NCI-H2029 treated with DMSO at 0.1 percent for 48 hours (cell line): Measurements from ENCODE around the gene CAMK2A.

Source experiments
- DNase-seq: peaks from one replicate; lab custom pipeline; 2025; lab: John Stamatoyannopoulos, UW

Gene CAMK2A

DNA sequence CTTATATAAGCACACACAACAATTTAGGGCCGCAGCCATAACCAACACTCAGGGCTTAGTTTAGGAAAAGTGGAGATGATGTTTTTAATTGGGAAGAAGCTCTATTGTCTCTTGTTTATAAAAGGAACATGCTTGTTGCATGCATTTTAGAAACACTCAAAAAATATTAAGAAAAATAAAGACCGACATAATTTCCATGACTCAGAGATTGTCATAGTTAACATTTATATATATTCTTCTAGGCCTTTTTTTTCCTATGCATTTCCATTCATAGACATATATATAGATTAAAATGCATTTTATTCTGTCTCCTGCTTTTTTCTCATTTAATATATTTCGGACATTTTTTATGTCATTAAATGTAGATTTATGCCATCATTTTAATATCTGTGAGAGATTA lies 26.7 kb upstream of the CAMK2A start:
- no peak for DNase-seq

DNA sequence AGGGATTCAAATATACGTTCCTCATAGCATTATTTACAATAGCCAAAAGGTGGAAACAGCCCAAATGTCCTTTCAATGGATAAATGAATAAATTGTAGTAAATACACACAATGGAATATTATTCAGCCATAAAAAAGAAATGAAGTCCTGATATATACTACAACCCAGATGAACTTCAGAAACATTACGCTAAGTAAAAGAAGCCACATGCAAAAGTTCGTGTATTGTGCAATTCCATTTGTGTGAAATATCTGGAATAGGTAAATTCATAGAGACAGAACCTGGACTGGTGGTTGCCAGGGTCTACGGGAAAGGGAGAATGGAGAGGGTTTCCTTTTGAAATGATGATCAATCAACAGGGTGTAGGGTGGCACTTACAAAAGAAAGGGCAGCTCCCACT lies 25.7 kb upstream of the CAMK2A start:
- no peak for DNase-seq

GRCh38 chr5:150313921-150314716 lies 24.5 kb upstream of the CAMK2A start:
- DNase-seq = no peak

DNA sequence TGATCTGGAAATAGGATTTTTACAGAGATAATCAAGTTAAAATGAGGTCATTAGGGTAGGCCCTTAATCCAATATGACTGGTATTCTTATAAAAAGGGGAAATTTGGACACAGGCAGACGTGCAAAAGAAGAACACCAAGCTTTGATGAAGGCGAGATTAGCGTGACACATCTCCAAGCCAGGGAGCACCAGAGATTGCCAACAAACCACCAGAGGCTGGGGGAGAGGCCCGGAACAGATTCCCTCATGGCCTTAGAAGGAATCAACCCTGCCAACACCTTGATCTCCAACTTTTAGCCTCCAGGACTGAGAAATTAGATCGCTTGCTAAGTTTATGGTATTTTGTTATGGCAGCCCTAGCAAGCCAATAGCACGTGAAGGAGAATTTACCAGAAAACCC lies 23.9 kb upstream of the CAMK2A start:
- no peak for DNase-seq

- DNase-seq = no peak
Measured at GRCh38 chr5:150312518-150312917, 22.9 kb upstream of the CAMK2A start.

DNA sequence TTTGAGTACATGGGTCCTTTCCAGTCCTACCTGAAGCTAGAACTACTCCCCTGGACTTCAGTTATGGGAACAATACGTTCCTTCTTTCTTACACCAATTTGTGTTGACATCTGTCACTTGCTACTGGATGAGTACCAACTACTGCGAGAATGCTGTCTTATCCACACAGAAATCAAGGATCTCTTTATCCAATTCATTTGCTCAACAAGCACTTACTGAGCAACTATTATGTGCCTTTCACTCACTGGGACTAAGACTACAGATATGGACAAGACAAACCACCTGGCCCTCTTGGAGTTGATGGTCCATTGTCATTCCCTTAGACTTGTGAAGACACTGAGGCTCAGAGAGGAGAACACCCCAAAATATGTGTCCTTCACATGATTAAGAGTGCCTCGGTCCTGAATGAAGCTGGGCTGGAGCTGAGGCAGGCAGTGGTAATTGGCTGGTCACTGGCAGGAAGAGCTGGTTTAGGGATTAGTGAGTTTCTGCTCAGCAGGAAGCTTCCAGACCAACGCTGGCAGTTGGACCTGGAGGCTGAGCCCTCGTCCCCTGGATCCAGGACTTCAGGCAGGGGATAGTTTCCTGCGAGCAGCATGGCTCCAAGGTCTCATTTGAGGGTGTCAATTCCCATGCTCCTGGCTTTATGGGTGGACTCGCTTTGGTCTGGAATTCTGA lies 21.6 kb upstream of the CAMK2A start:
- DNase-seq = no peak

DNA sequence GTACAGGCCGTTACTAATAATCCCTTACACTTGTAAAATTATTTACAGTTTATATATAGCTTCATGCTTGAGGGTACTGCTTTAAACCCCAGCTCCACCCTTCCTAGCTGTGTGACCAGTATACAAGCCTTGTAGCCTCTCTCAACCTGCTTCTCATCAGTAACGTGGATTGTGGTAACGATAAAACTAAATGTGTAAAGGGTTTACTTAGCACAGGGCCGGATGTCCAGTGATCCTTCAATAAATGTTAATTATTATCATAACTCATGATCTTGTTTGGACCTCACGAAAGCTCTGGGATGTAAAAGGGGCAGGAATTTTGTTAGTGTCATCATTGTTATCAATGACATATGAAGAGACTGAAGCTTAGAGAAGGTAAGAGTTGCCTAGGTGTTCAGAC lies 20.7 kb upstream of the CAMK2A start:
- DNase-seq = no peak

GRCh38 chr5:150309886-150310239 lies 20.3 kb upstream of the CAMK2A start:
- DNase-seq = no peak

- DNase-seq = no peak
Measured at GRCh38 chr5:150309101-150309885, 19.7 kb upstream of the CAMK2A start.

DNA sequence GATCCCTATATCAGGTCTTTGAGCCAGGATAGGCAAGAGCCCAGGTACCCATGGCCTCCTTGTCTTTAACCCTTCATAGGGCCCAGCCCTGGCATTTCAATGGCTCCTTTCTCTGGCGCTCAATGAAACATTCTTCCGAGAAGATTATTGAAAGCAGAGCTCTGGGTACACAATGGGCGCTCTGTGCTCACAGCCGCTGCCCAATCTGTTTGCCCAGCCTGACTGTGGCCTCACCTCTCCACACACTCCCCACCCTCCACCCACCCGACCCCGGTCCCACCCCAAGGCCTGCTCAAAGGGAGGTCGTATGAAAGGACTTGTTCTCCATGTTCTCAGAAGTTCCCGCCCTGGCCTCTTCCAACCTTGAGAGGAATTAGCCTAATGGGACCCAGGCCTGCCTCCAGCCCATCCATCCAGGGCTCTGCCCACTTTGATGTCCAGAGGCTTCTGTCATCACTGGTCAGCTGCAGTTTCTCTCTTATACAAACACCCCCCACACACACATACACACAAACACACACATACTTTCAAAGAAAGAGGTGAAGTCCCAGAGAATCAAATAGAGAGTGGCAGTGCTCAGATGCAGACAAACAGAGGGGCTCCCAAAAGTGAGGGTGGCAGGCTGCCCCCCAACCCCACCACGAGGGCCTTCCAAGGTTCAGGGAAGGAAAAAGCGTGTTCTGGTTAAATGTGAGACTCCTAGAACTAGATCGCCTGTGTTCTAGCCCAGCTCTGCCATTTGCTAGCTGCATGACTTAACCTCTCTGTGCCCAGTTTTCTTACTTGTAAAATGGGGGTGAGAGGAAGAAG lies 18.2 kb upstream of the CAMK2A start:
- no peak for DNase-seq

- DNase-seq = no peak
Measured at GRCh38 chr5:150306775-150307174, 17.2 kb upstream of the CAMK2A start.

GRCh38 chr5:150305557-150305956 lies 16.0 kb upstream of the CAMK2A start:
- DNase-seq = no peak

DNA sequence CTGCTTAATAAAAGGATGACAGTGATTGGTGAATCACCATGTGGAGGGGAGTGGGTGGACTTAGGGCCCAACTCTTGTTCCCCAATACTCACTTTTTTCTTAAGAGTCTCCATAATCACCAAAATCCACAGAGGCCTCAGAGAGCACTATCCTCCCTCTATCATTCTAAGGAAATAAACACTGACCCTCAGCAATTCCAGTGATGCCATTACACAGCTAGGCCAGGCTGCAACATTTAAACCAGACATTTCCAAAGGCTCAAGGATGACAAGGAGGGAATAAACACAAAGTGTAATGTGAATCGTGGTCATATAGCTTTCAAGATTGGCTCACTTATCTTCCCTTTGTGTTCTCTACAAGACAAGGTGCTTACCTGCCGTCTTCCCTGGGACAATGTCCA lies 15.5 kb upstream of the CAMK2A start:
- DNase-seq = no peak

- DNase-seq = no peak
Measured at GRCh38 chr5:150304481-150305081, 15.0 kb upstream of the CAMK2A start.

GRCh38 chr5:150303660-150304386 lies 14.2 kb upstream of the CAMK2A start:
- DNase-seq = no peak

GRCh38 chr5:150303070-150303615 lies 13.6 kb upstream of the CAMK2A start:
- DNase-seq = no peak

GRCh38 chr5:150302301-150303069 lies 12.9 kb upstream of the CAMK2A start, which contains the start of gene ARSI:
TSS of gene ARSI (minus strand) at chr5:150302905. CDS start at chr5:150302373, 532 bp downstream.
- no peak for DNase-seq

GRCh38 chr5:150301901-150302300 lies 12.3 kb upstream of the CAMK2A start:
- DNase-seq = no peak

GRCh38 chr5:150301170-150301505 lies 11.6 kb upstream of the CAMK2A start:
- no peak for DNase-seq
